ENCODE results near the gene LURAP1L.
A peak's percentile ranks its signal among the peaks of the same experiment; 100 is the strongest.

The LURAP1L gene

GRCh38 chr9:12737871-12738270 is 36.9 kb upstream of the LURAP1L start:
- no peak for TF ChIP-seq CTCF (IDR thresholded peaks at IDR 0.05; ENCODE audit: control insufficient read depth, extremely low read depth, insufficient read depth)
- no peak overlapping the region for H3K4me3 ChIP-seq (ENCODE audit: low read depth, low read length)
- no peak for DNase-seq (ENCODE audit: low read depth)

DNA sequence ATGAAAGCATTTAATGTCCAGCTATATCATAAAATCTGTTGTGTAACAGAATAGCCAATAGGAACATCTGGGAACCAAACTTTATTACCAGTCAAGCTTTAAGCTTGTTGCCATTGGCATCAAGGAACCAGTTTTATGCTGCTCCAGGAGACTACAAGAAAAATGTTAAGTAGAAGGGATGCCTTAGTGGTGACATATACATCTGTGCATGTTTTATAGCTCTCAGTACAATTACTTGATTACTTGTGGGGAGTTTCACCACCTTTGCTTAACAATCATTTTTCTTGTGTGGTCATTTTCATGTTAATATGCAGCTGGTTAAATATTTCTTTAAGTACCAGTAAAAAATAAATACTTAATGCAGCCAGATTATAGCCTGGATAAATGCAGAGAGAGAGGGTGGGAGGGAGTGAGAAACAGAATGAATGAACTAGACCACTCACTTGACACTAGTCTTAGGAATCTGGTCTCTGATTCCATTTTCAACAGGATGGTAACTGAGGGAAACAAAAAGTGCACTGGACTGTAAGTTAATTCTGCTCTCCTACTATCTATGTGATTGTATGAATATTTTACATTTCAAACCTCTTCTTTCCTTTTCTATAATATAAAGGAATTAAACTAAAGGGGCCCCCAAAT is 35.7 kb upstream of the LURAP1L start:
- H3K4me3 ChIP-seq (ENCODE audit: low read depth, low read length), result no peak overlapping the region
- no peak for TF ChIP-seq CTCF (IDR thresholded peaks at IDR 0.05; ENCODE audit: control insufficient read depth, extremely low read depth, insufficient read depth)
- DNase-seq (ENCODE audit: low read depth), result no peak

DNA sequence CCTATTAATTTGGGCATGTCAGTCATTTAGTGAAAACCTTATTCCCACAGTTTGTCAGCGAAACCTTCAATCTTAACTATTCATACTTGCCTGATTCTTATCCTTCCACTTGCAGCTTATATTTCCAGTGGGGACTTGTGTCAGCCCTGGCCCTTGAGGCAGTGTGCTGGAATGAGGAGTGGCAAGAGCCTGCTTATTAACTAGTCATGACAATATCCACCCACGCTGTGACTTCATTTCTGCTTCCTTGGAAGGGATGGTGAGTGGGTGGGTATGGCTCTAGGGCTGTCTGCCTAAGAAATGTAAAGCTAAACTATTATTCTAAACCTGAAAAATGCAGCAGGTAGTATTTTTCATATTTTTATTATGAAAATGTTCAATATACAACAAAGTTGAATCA is 34.0 kb upstream of the LURAP1L start:
- no peak overlapping the region for H3K4me3 ChIP-seq (ENCODE audit: low read depth, low read length)
- no peak for DNase-seq (ENCODE audit: low read depth)

DNA sequence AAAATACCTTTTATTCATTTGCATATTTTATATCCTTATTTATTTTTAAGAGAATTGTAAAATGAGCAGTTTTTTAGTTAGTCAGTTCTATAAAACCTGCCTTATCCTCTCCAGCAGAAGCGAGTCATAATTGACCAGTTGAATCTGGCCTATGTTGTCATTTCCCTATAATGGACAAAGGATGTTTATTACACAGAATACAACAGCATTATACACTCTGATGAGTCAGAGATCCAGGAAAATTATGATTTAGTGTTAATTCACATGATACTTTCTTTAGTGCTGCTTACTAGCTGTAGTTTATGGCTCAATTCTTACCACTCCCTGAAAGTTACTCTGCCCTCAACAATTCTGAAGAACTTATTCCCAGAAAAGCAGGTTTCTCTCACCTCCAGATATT is 26.8 kb upstream of the LURAP1L start:
- TF ChIP-seq CTCF (IDR thresholded peaks at IDR 0.05; ENCODE audit: control insufficient read depth, extremely low read depth, insufficient read depth), result no peak
- H3K4me3 ChIP-seq (ENCODE audit: low read depth, low read length), result no peak overlapping the region
- DNase-seq (ENCODE audit: low read depth), result no peak

More for the DNA sequence above, 34.0 kb upstream of the LURAP1L start:
- no peak for TF ChIP-seq CTCF (IDR thresholded peaks at IDR 0.05; ENCODE audit: control insufficient read depth, extremely low read depth, insufficient read depth)

DNA sequence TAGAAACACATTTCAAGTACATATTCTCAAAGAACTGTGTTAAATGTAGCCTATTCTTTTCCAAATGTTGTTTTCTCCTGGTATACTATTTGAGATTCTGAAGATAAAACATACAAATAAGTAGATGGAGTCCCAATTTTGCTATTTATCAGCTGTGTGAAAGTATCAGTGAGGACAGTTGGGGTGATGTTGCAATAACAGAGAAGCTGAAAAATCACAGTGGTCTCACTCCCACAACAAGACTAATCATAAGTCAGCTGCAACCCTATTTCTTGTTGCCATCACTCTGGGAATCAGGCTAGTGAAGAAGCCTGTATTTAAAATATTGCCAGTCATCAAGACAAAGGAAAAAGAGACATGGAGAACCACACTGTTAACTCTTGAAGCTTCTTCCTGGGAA is 25.9 kb upstream of the LURAP1L start:
- no peak for DNase-seq (ENCODE audit: low read depth)
- TF ChIP-seq CTCF (IDR thresholded peaks at IDR 0.05; ENCODE audit: control insufficient read depth, extremely low read depth, insufficient read depth), result no peak
- no peak overlapping the region for H3K4me3 ChIP-seq (ENCODE audit: low read depth, low read length)

DNA sequence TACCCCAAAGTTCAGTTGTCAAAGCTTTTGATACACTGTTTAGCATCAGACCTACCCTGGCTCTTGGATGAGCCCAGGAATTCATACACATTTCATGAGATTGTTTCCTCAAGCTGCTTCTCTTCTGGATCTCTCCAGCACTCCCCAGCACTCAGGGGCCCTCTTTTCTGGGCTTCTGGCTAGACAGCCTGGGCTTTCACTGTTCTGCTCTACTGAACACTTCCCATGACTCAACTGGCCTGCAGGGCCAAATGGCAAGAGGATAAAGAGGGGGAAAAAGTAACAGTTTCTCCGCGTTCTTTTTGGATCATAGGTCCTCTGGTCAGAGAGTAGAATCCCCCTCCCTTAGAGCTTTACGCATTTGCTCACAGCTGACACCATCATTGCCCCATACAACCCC is 20.9 kb upstream of the LURAP1L start:
- DNase-seq (ENCODE audit: low read depth), result no peak
- no peak overlapping the region for H3K4me3 ChIP-seq (ENCODE audit: low read depth, low read length)
- no peak for TF ChIP-seq CTCF (IDR thresholded peaks at IDR 0.05; ENCODE audit: control insufficient read depth, extremely low read depth, insufficient read depth)

- H3K4me3 ChIP-seq (ENCODE audit: low read depth, low read length), result no peak overlapping the region
- TF ChIP-seq CTCF (IDR thresholded peaks at IDR 0.05; ENCODE audit: control insufficient read depth, extremely low read depth, insufficient read depth), result no peak
- peak; percentile 64 for DNase-seq (ENCODE audit: low read depth)
Measured at GRCh38 chr9:12759761-12760160, 15.1 kb upstream of the LURAP1L start.
